ENCODE results near the gene IER5L.
"Not testable (repeated sequence)": the region's sequence is repeated elsewhere in the genome, so short reads cannot be mapped to it uniquely, and the experiment has no call there.

IER5L gene

GRCh38 chr9:129178568-129179382, 714 bp upstream of the IER5L start:
- DNase-seq = peak in 2 of 3 donors; percentile 25 to 50

- DNase-seq = peak; percentile 48 to 83 (median 65)
Observed at GRCh38 chr9:129177443-129177790, 644 bp downstream of the IER5L start.

- DNase-seq = peak; percentile 49 to 72 (median 50)
Observed at GRCh38 chr9:129176701-129177442, 1.2 kb downstream of the IER5L start.

GRCh38 chr9:129175825-129176633, 2.0 kb downstream of the IER5L start:
- DNase-seq = peak; percentile 90 to 94 (median 93)

DNA sequence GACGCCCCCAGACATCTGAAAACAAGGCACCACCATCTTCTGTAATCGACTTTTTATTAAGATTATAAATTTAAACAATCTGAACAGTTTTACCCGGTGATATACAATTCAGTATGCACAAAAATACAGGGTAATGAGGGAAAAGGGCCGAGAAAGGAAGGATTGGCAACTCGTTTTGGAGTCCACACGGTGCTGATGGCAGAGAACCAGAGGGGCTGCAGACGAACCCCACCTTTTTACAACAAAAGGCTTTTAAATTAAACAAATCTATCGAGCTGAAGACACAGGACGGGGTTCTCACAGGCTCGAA, 2.6 kb downstream of the IER5L start:
- peak in 1 of 3 donors; percentile 19 for DNase-seq

DNA sequence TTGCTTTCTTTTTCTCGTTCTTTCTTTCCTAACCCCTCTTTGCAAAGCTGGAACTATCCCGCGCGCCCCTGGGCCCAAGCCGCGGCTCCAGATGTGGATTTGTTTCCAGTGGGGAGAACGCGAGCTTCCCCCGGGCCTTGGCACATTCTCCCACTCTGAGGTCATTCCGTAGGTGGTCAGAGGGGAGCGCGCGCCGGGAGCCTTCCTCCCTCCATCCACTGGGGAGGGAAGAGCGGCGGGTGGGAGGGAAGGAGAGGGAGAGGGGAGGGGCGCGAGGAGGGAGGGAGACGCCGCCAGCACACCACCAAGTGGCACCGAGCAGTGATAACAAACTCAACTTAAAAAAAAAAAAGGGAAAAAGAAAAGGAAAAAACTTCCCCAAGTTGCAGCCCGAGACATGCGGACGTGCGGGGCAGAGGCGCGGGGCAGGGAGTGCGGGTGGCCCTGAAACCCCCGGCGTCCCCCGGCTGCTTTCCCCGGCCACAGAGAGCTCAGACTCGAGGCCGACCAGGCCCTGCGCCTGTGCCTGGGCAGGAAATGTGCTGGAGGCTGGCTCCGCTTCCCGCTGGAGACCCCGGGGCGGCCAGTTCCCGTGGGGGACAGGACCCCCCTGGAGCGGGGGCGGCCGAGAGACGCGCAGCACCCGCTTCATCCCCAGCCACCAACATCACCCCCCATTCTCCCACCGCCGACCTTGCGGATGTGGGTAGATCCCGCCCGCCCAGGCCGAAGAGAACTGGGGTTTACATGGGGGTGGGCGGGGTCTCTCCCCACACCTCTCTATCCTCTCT, 3.1 kb downstream of the IER5L start:
- DNase-seq = peak; percentile 59 to 82 (median 65)

DNA sequence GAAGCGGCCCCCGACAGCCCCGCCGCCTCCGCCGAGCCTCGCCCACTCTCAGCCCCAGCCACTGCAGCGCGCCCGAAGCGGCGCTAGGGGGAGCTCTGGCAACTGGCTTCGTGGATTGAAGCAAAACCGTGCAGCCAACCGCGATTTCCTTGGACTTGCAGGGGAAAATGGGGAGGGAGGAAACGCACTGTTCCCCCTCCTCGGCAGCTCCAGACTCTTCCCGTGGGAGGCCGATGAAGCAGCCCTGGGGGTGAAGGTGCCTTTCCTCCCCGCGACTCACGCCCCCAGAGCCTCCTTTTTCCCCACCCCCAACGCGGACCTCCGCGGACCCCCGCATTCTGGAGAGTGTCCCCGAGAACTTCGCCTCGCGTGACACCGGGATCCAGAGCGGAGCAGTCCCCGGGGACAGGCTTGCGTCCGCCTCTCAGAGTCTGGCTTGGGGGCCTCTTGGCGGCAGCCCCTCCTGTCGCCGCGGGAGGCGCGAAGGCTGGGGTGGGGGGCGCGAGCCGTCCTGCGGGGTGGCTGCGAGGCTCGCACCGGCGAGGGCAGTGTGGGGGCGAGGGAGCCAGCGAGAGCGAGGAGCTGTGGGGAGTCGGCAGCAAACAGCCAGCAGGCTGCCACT, 3.8 kb downstream of the IER5L start:
- DNase-seq = peak; percentile 90 to 92 (median 92)

- DNase-seq = no peak
Observed at GRCh38 chr9:129173296-129174101, 4.6 kb downstream of the IER5L start.

DNA sequence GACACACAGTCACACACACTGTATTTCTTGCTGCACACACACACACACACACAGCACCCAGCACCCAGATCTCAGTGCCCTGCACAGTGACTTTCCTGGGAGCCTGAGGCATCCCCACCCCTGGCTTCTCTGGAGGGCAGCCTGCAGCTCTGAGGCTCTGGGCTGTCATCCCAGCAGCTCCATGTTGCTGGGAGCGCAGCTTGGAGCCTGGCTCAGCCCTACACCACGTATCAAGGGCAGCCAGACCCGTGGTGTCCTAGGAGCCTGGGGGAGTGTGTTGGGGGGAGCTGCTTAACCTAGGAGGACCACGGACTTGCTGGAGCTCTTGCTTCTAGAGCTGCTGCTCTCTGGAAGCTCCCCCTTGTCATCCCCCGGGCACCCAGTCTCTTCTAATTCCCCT, 5.2 kb downstream of the IER5L start:
- no peak for DNase-seq

GRCh38 chr9:129171993-129172751, 5.9 kb downstream of the IER5L start:
- DNase-seq = no peak

DNA sequence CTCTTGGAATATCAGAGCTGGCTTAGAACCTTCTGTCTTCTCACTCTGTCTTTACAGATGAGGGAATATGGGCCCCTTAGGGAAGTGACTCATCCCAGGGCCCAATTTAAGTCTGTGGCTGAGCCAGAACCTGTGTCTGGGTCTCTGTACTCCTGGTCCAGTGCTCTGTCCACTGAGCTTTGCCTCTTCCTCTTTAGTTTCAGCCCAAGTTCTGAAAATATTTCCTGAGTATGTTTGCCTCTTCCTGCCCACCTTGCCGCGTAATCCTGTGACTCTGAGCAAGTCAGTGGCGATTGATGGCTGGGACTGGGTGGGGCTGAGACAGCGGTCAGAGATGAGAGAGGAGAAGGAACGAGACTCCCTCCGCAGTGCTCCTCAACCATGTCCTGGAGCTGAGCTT, 7.8 kb downstream of the IER5L start:
- DNase-seq = peak; percentile 34 to 45 (median 45)

GRCh38 chr9:129166623-129167557, 11.2 kb downstream of the IER5L start:
- DNase-seq = peak; percentile 79 to 89 (median 86)

GRCh38 chr9:129165198-129165597, 12.9 kb downstream of the IER5L start:
- no peak for DNase-seq

- peak; percentile 61 to 70 (median 63) for DNase-seq
Observed at GRCh38 chr9:129164246-129164930, 13.7 kb downstream of the IER5L start.

DNA sequence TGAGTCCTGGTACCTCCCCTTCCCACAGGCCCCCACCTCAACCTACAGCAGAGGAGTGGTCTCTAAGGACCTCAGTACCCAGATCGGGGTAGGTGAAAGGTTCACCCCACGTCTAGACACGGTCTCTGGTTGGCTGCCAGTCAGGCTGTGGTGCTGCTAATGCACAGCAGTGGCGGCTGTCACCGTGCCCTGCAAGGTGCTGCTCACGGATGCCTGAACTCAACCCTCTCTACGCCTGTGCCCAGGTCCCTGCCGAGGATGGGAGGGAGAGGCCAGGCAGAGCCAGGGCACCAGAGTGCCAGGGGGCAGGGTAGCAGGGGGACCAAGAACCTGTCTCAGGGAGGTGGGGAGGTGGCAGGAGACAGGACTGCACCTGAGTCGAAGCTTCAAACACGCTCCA, 14.3 kb downstream of the IER5L start:
- DNase-seq = no peak

DNA sequence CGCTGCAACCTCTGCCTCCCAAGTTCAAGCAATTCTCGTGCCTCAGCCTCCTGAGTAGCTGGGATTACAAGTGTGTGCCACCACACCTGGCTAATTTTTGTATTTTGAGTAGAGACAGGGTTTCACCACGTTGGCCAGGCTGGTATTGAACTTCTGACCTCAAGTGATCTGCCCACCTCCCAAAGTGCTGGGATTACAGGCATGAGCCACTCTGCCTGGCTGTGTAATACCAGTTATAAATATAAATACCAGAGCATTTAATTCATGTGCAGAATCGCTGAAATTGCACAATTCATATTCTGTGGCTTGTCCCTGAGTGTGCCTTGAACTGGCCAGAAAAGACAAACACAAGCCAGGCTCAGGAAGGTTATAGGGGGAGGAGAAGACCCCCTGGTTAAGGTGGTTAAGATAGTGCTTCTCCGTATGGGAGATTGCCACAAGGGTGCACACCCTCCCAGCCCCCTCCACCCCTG, 14.8 kb downstream of the IER5L start:
- not testable (repeated sequence) for DNase-seq

GRCh38 chr9:129162497-129163197, 15.4 kb downstream of the IER5L start:
- DNase-seq = no peak

DNA sequence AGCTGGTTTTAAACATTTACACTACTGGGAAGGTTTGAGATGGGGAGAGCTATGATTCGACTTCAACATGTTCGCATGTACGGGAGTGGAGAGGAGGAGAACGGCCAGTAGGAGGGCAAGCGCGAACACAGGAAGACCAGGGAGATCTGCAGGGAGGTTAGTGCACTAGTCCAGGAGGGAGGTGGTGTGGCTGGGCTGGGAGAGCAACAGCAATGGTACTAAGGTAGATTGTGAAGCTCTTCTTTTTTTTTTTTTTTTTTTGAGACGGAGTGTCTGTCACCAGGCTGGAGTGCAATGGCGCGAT, 16.6 kb downstream of the IER5L start:
- DNase-seq = no peak

All from suppressor macrophage treated with lipopolysaccharide for 1 hour (primary cell).